Mammary microvascular endothelial cell (primary cell): ENCODE data around the gene ZNF184. TPM values are rescaled to one million over a fixed set of nuclear protein-coding genes. Genes with fewer than 3 reads are reported as not detected.

Experiments used
- total RNA-seq: library from RNA; depleted of rRNA; stranded (reverse); fragments of >200 nt; gene quantifications from 2 replicates; pipeline ENCODE4 v1.2.3, GENCODE V29; 2015

Gene ZNF184
- 3.8 and 4.2 TPM in 2 replicates for total RNA-seq

GRCh38 chr6:27472617-27473400 is at the start of gene ZNF184:
Gene ZNF184 (minus strand): TSS chr6:27473105. CDS start chr6:27472294, 811 bp downstream.

Other genes with a start within 250 kb of the ZNF184 start
- gene PRSS16, start 225.4 kb downstream of the ZNF184 start, total RNA-seq = not detected in 2 replicates
- not detected in 2 replicates for gene POM121L2, start 160.8 kb downstream of the ZNF184 start, total RNA-seq
- gene ZNF391, start 84.3 kb downstream of the ZNF184 start, total RNA-seq = 0.27 and 0.64 TPM in 2 replicates